GM12873 (cell line): ENCODE measurements around the gene OR10R2.

Experiments
- CTCF ChIP-seq: IDR thresholded peaks from 2 replicates; pipeline ENCODE4 v1.5.1; 2012; ENCODE audit warnings: low read depth, mild to moderate bottlenecking, moderate library complexity, low read length, control low read depth; ENCODE audit not compliant: insufficient read depth; ENCODE audit errors: missing control alignments

The OR10R2 gene, protein sequence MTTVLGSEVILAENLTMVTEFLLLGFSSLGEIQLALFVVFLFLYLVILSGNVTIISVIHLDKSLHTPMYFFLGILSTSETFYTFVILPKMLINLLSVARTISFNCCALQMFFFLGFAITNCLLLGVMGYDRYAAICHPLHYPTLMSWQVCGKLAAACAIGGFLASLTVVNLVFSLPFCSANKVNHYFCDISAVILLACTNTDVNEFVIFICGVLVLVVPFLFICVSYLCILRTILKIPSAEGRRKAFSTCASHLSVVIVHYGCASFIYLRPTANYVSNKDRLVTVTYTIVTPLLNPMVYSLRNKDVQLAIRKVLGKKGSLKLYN

DNA sequence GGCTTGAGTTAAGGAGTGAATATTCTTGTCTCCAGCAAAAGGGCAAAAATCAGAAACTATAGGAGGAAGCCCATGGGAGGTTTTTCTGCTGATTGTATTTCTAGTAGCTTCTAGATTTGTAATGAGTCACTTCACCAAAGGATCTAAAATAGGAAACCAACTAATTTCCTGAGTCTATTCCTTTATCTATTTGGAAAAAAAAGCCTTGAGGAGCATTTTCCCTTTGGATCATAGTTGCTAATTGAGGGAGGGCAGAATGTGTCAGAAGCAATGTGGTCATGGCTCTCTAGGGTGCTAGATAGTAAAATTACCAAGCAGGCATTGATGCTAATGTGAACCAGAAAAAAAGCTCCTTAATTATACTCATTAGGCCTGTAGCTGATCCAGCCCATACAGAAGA is at the start of gene OR10R2:
Gene OR10R2, plus strand, starts transcription at position 301 of the 400 bp plus-strand sequence. CDS start 106 bp downstream, outside the sequence.
- TF ChIP-seq CTCF, result no peak

DNA sequence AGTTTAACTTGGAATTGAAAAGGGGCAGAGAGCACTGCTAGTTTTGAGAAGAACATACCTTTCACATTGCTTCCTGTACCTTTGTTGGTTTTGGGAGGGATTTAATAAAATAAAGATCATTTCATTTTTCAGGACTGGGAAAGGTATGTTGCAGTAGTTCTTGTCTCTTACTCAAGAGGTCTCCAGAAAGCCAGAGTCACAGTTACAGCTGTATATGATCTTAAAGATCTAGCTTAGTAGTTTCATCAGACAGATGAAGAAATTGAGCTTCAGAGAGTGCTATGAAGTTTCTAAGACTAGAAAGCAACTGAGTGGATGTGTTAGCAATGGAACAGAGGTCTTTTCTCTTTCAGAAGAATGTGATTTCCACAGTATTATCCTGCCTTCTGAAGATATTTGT is 47.0 kb upstream of the OR10R2 start:
- TF ChIP-seq CTCF, result no peak

DNA sequence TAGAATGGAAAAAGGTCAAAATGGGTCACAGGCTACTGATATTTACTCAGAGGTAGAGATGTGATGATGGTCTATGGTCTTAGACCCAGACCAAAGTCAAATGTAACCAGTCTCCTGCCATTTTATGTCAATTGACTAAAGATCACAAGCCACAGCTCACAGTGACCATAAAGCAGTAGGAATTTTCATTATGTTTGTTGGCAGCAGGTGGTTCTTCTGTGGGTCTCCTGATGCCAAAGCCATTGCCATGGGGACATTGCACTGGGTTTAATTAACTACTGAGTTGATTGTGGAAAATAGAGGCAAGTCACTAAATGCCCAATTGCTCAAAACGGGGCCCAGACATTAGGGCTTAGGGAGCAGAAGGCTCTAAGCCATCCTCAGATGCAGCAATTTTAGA is 45.9 kb upstream of the OR10R2 start, which contains the start of gene OR10K2:
Gene OR10K2, minus strand, starts transcription at position 101 of the 400 bp plus-strand sequence. CDS start 5,371 bp downstream, outside the sequence.
- TF ChIP-seq CTCF, result no peak

DNA sequence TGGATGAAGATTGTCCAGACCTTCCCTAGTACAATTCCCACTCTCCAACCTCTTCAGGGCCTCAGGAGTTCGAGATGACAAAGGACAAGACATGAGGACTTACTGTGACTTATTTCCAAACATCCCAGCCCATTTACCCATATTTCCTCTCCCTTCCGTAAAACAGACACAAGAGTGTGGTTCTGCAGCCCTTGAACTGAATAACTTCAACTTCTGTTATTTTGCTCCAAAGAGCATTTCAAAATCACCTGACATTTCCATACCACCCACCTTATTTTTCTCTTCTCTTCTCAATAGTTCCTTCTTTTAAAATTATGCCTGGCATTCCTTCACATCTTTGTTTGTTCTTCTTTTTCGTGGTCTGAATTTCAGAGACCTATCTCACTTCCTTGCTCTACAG is 37.3 kb upstream of the OR10R2 start:
- no peak for TF ChIP-seq CTCF

DNA sequence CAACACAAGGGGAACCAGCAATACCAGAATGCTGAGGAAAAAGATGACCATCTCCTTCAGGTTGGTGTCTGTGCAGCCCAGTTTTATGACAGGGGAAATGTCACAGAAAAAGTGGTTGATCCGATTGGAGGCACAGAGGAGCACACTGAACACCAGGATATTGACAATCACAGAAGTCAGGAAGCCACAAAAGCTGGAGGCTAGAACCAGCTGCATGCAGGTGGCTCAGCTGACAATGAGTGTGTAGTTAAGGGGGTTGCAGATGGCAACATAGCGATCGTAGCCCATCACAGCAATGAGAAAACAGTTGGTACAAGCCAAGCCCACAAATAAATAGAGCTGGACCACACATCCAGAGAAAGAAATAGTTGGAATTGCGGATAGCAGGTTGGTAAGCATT is 26.6 kb upstream of the OR10R2 start:
- TF ChIP-seq CTCF, result no peak

GRCh38 chr1:158454537-158454936 is 17.5 kb upstream of the OR10R2 start:
- TF ChIP-seq CTCF, result no peak

DNA sequence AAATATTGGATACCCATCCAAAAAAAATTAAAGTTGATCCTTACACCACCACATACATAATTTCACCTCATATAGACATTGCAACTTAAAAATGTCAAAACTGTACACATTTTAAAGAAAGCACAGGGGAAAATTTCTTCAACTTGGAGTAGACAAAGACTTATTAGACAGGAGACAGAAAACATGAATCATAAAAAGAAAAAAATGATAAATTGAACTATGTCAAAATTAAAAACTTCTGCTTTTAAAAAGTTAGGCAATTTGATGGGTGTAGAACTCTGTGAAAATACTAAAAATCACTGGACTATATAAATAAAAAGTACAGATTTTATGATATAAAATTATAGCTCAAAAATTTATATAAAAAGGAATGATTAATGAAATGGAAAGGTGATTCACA is 14.8 kb upstream of the OR10R2 start:
- TF ChIP-seq CTCF, result no peak
